ENCODE data around the gene PRPF19. TPM values are rescaled to one million over a fixed set of nuclear protein-coding genes. Genes with fewer than 3 reads are reported as not detected.

PRPF19 gene
- total and polyA plus RNA-seq, 9 of the 15 experiments (the other 6 are each of a cell fraction or from before 2014, with no cell fraction given) = 9.4 to 212 (median 73.2) TPM

- H3K27ac ChIP-seq (ENCODE audit: extremely low read depth, low read depth, low read length) = no peak overlapping the region
- POLR2A ChIA-PET = no interaction called here
Measured at GRCh38 chr11:60910711-60911380, 4.5 kb upstream of the PRPF19 start.

More at GRCh38 chr11:60910711-60911380, 4.5 kb upstream of the PRPF19 start:
- no peaks in the 10 kb centered on the region for H3K9me1 ChIP-seq (ENCODE audit: control insufficient read depth, insufficient read depth, low read length)
- no peaks in the 10 kb centered on the region for H3K27me3 ChIP-seq (ENCODE audit: control insufficient read depth in 2 of 2, insufficient read depth in 2 of 2, low read length in 2 of 2)
- H3K79me2 ChIP-seq (ENCODE audit: control insufficient read depth, insufficient read depth, low read length) = peaks cover 26% of the 10 kb centered on the region
- in situ Hi-C loops (cut with MboI) (no loop called here), intact Hi-C loops (cut with micrococcal nuclease) (no loop called here)
- no peak for FAIRE-seq
- H3K9me3 ChIP-seq (replicated peaks; ENCODE audit: control insufficient read depth, insufficient read depth, low read depth, low read length) = peaks cover 8% of the 10 kb centered on the region
- WGBS (ENCODE audit: insufficient coverage, low coverage, missing lambda C conversion rate) = 33% methylated on average over 5 of the region's 5 CpGs
- peaks cover 1% of the 10 kb centered on the region; the same call in 1 of the 2 replicates for H4K20me1 ChIP-seq (replicated peaks; ENCODE audit: control insufficient read depth, insufficient read depth, low read length)
- H3K4me2 ChIP-seq (ENCODE audit: insufficient read depth, low read length) = no peak overlapping the region
- no peak for DNase-seq (ENCODE audit: extremely low read depth in 1 of 4, low spot score in 3 of 4)
- peaks cover 9 to 29% of the 10 kb centered on the region in 2 experiments; a peak in 4 of 5 replicates for H3K4me1 ChIP-seq (replicated peaks in 1 of 2; ENCODE audit: control insufficient read depth in 2 of 2, insufficient read depth in 2 of 2, low read length in 2 of 2)
- ATAC-seq = no peak
- peak overlapping the region; percentile 20 for H2AFZ ChIP-seq (ENCODE audit: low read depth, low read length)
- no peak overlapping the region for H3K4me3 ChIP-seq
- no peak overlapping the region for H3K9ac ChIP-seq (ENCODE audit: insufficient read depth in 1 of 2, low read depth in 2 of 2, low read length in 2 of 2)
- peaks cover 3% of the 10 kb centered on the region for H3K36me3 ChIP-seq (ENCODE audit: control insufficient read depth, insufficient read depth, low read length)
- no TSS peak for BruUV-seq (replicated peaks)
- TF ChIP-seq ZNF121 (CRISPR knock-in tag; conservative IDR thresholded peaks at IDR 0.05) (no peak), ZNF764 (CRISPR knock-in tag; IDR thresholded peaks at IDR 0.05; ENCODE audit: low read depth) (no peak), CTCF (IDR thresholded peaks at IDR 0.05 in 2 of 3, conservative IDR thresholded peaks at IDR 0.05 in 1 of 3; ENCODE audit: insufficient read depth in 2 of 3, low read depth in 1 of 3, low read length in 3 of 3) (peak in 1 of 3 experiments; percentile 23; a peak in 1 of 6 replicates), ZBTB40 (IDR thresholded peaks at IDR 0.05) (peak; percentile 37; the same call in 1 of the 2 replicates), ZBTB40 (CRISPR knock-in tag; IDR thresholded peaks at IDR 0.05) (no peak), SPI1 (IDR thresholded peaks at IDR 0.05; ENCODE audit: borderline replicate concordance, low read depth, low read length) (peak; percentile 80; the same call in 1 of the 2 replicates), SAP30 (IDR thresholded peaks at IDR 0.05; ENCODE audit: borderline replicate concordance, insufficient read depth, low read depth, low read length, poor library complexity, severe bottlenecking) (no peak), ZNF644 (tag; IDR thresholded peaks at IDR 0.05; ENCODE audit: low read depth) (peak; percentile 49; the same call in 1 of the 2 replicates), GABPA (tag; conservative IDR thresholded peaks at IDR 0.05; ENCODE audit: low read depth) (0 out of 2 replicates have a peak, but pooled peaks have one; percentile 36)
- CTCF ChIA-PET (ENCODE audit: low intra/inter-chr PET ratio) = no interaction called here
